Fibroblast of mammary gland (primary cell): ENCODE data around the gene TM2D3.

Source experiments
- DNase-seq: peaks from one replicate; pipeline ENCODE4 v3.0.0-alpha.2; 2010; ENCODE audit warnings: low read depth
- H3K4me3 ChIP-seq: 2 replicates; pipeline ENCODE4 v1.5.1; 2011; ENCODE audit warnings: low read depth, mild to moderate bottlenecking, low read length, moderate library complexity; ENCODE audit not compliant: control insufficient read depth
- TF ChIP-seq, protein P1 (sequence below): conservative IDR thresholded peaks from 2 replicates; pipeline ENCODE4 v1.5.1; 2011; ENCODE audit warnings: low read depth, low read length, inconsistent platforms; ENCODE audit not compliant: control insufficient read depth, insufficient read depth

TM2D3 gene, protein sequence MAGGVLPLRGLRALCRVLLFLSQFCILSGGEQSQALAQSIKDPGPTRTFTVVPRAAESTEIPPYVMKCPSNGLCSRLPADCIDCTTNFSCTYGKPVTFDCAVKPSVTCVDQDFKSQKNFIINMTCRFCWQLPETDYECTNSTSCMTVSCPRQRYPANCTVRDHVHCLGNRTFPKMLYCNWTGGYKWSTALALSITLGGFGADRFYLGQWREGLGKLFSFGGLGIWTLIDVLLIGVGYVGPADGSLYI

GRCh38 chr15:101652098-101652785, at the start of gene TM2D3:
TM2D3 (minus strand) TSS chr15:101652381; CDS start chr15:101652361, 20 bp downstream.
- TF ChIP-seq, protein P1, sequence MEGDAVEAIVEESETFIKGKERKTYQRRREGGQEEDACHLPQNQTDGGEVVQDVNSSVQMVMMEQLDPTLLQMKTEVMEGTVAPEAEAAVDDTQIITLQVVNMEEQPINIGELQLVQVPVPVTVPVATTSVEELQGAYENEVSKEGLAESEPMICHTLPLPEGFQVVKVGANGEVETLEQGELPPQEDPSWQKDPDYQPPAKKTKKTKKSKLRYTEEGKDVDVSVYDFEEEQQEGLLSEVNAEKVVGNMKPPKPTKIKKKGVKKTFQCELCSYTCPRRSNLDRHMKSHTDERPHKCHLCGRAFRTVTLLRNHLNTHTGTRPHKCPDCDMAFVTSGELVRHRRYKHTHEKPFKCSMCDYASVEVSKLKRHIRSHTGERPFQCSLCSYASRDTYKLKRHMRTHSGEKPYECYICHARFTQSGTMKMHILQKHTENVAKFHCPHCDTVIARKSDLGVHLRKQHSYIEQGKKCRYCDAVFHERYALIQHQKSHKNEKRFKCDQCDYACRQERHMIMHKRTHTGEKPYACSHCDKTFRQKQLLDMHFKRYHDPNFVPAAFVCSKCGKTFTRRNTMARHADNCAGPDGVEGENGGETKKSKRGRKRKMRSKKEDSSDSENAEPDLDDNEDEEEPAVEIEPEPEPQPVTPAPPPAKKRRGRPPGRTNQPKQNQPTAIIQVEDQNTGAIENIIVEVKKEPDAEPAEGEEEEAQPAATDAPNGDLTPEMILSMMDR = peak; percentile 53
- peak within 1 kb of the TSS; percentile 73 for H3K4me3 ChIP-seq
- DNase-seq = peak; percentile 85

DNA sequence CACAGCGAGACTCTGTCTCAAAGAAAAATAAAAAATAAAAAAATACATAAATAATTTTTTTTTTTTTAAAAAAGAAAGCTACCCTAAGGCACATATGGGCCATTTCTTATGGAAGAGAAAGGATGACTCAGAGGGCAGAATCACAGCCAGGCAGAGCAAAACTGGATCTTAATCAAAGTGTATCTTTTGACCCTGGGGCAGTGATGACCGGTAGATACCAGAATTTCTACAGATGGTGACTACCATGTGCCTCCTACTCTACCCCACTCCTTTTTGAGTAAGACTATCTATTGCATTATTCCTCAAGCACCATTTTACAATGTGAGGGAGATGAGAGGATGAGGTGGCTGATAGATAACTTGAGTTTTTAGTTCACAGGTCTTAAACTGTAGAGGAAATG, 46.1 kb upstream of the TM2D3 start:
- H3K4me3 ChIP-seq = no peak overlapping the region
- DNase-seq = peak; percentile 38
- TF ChIP-seq, protein P1 = no peak

DNA sequence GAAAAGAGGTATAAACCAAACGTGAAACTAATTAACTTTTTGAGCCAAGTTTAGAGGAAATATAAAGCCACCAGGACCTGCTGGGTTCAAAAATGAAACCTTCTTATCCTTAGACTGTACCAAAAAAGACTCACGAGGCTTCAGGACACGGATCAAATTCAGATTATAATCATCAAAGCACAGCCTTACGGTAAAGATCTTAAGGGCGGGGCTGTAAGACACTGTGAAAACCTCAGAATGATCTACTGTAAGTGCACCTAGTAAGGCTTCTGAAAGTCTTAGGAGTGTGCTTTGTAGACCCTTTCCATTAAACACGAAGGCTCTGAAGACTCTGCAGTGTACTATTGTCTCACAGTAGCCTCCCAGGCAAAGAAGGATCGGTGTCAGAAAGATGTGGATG, 45.3 kb upstream of the TM2D3 start:
- H3K4me3 ChIP-seq = no peak overlapping the region
- TF ChIP-seq, protein P1 = no peak
- no peak for DNase-seq

GRCh38 chr15:101696829-101697228, 44.6 kb upstream of the TM2D3 start:
- DNase-seq = no peak
- TF ChIP-seq, protein P1 = no peak
- H3K4me3 ChIP-seq = no peak overlapping the region

DNA sequence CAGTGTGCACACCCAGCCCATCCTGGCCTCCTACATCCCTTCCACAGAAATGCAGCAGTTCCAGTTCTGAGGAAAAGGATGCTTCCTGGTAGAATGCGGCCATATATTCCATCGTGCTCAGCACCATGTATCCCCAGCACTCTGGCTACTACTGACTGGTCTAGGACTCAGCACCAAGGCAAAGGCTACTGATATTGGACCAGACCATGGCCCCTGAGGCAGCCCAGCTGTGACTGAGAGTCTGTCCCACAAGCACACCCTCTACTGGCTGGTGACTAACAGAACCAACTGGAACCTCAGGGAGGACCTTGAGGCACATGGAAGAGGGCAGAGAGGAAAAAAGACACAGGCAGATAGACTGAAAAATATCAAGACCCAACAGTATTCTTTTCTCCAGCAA, 42.1 kb upstream of the TM2D3 start:
- no peak for DNase-seq
- H3K4me3 ChIP-seq = no peak overlapping the region
- TF ChIP-seq, protein P1 = no peak

GRCh38 chr15:101692801-101693598, 40.8 kb upstream of the TM2D3 start:
- DNase-seq = no peak
- no peak overlapping the region for H3K4me3 ChIP-seq
- TF ChIP-seq, protein P1 = no peak
